Medulla oblongata (tissue), 1 donor: ENCODE measurements around the gene DQX1.
"Not testable (repeated sequence)": the region's sequence is repeated elsewhere in the genome, so short reads cannot be mapped to it uniquely, and the experiment has no call there.

Source experiments
- DNase-seq: peaks from one replicate; pipeline ENCODE4 v3.0.0-alpha.2; 2015; ENCODE audit errors: extremely low spot score

The DQX1 gene

DNA sequence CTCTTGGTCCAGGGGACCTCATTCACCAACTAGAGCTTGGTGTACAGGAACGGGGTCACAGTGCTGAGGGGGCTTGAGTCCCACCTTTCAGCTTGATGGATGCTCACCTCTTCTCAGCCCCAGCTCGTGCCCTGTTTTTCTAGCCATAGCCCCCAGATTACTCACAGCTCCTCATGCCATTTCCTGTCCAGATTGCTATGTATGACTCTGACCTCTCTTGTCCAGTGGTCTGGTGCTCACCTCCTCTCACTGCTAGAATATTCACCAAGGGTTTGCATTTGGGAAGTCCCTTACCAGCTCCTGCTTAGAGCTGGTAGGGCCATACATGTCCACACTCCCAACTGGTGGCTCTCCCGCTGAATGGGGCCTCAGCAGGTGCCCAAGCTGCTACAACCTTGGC lies 32.5 kb downstream of the DQX1 start:
- DNase-seq: no peak

DNA sequence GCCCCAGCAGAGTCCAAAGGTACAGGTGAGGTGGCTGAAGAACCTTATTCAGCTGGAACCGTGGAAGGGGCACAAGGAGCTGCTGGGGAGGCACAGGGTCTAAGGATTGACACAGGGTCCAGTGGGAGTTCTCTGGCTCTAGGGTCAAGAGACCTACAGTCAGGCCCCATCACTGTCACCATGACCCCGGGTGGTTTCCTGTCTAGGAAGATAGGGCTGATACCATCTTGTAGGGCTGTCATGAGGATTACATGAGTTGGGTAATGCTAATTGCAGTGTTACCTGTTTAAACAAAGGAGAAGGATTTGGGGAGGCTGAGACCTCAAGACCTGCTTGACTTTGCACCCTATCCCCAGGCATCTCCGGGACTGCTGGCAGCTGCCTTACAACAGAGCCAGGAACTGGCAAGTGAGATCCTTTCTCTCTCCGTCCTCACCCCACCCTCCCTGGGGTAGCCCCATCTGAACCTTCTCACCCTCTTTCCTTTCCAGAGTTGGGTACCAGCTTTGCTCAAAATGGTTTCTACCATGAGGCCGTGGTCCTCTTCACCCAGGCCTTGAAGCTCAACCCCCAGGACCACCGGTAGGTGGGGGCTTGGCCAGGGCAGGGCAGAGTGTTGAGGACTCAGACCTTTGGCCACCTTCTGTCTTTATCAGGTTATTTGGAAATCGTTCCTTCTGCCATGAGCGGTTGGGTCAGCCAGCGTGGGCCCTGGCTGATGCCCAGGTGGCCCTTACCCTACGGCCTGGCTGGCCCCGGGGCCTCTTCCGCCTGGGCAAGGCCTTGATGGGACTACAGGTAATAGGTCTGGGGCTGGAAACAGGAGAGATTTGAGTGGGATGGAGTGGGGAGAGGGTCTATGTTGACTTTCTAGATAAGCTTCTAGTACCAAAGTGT lies 34.1 kb downstream of the DQX1 start:
- no peak for DNase-seq

- no peak for DNase-seq
Measured at GRCh38 chr2:74489906-74490305, 36.1 kb downstream of the DQX1 start.

DNA sequence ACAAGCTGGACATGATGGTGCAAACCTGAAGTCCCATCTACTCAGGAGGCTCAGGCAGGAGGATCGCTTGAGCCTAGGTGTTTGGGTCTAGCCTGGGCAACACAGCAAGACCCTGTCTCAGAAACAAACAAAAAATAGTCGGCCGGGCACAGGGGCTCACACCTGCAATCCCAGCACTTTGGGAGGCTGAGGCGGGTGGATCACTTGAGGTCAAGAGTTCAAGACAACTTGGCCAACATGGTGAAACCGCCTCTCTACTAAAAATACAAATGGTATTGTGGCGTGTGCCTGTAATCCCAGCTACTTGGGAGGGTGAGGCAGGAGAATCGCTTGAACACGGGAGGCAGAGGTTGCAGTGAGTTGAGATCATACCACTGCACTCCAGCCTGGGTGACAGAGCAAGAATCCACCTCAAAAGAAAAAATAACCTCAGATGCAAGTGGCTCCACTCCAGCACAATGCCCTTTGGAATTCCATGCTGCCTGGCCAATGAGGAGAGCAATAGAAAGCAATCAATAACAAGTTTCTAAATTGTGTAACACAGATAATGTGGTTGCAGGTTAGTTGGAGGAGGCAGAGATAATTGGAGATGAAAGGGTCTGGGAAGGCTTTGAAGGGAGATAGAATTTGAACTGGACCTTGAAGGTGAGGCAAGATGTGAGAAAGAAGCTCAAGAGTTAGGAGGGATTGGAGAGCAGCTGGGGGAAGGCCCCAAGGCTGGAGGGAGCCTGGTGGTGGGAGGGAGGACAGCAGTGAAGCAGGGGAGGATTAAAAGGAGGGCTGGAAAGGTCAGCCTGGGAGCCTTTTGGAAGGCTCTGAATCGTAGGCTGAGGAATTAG lies 37.2 kb downstream of the DQX1 start:
- DNase-seq: no peak

GRCh38 chr2:74486141-74486540 lies 39.9 kb downstream of the DQX1 start:
- DNase-seq: no peak

DNA sequence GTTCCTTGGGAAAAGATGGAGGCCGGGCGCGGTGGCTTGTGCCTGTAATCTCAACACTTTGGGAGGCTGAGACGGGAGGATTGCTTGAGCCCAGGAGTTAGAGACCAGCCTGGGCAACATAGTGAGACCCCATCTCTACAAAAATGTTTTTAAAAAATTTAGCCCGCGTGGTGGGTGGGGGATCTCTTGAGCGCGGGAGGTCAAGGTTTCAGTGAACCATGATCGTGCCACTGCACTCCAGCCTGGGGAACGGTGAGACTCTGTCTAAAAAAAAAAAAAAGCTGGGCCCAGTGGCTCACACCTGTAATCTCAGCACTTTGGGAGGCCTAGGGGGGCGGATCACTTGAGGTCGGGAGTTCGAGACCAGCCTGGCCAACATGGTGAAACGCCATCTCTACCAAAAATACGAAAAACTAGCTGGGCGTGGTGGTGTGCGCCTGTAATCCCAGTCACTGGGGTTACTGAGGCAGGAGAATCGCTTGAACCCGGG lies 42.3 kb downstream of the DQX1 start:
- DNase-seq: not testable (repeated sequence)

DNA sequence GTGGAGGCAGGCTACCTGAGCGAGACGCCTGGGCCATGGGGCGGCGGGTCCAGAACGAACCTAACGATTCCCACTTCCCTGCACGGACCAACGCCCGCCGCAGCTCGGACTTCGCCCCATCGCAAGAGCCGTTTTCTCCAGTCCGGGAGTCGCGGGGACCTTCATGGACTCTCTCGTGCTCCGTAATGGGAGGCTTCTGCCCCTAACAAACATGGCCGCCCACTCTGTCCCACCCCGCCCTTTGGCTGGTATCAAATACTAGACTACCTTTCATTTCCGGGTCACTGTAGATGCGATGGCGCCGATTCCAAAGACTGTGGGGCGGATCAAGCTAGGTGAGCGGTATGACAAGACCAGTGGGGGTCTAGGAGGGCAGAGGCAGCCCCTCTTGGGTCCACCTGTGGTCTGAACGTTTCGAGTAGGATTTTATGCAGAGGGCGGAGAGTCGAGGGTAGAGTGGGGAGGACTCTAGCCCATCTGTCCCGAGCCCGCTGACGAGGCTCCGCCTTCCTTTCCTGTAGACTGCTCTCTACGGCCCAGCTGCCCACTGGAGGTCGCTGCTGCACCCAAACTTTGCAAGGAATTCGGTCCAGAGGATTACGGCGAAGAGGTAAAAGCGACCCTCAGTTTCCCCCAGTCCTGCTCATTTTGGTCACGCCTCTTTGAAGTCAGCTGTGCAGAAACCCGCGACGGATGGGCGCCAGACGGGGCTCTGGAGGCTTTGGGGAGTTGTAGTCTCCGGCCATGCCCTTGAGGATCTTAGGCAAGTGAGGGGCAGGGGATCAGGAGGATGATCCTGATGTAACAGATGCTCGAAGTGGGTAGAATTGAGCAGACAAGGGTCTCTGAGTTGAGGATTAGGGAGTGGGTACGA lies 43.0 kb downstream of the DQX1 start, which contains the start of the genes CCDC142 and TTC31:
CCDC142 (minus strand) TSS at position 198 of the 874 bp plus-strand sequence; CDS start at position 37, 161 bp downstream.
TTC31 (plus strand) TSS at position 281 of the 874 bp plus-strand sequence; CDS start at position 296, 15 bp downstream.
- DNase-seq: peak; percentile 98

- no peak for DNase-seq
Measured at GRCh38 chr2:74481961-74482800, 43.9 kb downstream of the DQX1 start.

GRCh38 chr2:74481431-74481830 lies 44.6 kb downstream of the DQX1 start:
- no peak for DNase-seq

DNA sequence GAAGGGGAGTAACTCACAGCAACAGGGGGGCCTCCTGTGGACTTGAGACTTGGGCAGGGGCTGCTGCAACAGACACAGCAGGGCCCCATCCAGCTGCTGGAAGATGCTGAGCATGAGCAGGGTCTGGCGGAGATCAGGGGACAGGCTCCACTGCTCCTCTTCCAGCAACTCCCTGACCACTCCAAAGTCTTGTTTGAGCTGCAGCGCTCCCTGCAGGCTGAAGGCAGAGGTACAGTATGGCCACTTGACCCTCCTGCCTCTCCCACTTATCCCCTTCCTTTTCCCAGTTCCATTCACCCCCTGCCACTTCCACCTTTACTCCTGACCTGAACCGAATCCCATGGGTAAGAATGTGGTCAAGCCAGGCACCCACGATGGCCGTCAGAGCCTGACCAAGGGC lies 51.1 kb downstream of the DQX1 start:
- DNase-seq: no peak

- no peak for DNase-seq
Measured at GRCh38 chr2:74474481-74474880, 51.5 kb downstream of the DQX1 start.

DNA sequence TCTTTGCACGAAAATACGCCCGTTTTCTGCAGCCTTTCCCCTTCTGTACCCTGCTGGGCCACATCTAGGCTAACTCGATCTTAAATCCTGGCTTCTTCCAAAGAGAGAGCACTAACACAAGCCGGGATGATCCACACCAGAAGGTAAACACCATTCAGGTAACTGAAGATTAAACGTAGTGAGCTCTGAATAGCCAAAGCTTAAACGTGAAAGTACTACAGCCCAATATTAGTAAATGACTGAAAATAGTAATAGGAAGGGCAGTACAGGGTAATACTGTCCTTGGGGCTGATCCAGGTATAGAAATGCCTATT lies 53.1 kb downstream of the DQX1 start:
- no peak for DNase-seq

DNA sequence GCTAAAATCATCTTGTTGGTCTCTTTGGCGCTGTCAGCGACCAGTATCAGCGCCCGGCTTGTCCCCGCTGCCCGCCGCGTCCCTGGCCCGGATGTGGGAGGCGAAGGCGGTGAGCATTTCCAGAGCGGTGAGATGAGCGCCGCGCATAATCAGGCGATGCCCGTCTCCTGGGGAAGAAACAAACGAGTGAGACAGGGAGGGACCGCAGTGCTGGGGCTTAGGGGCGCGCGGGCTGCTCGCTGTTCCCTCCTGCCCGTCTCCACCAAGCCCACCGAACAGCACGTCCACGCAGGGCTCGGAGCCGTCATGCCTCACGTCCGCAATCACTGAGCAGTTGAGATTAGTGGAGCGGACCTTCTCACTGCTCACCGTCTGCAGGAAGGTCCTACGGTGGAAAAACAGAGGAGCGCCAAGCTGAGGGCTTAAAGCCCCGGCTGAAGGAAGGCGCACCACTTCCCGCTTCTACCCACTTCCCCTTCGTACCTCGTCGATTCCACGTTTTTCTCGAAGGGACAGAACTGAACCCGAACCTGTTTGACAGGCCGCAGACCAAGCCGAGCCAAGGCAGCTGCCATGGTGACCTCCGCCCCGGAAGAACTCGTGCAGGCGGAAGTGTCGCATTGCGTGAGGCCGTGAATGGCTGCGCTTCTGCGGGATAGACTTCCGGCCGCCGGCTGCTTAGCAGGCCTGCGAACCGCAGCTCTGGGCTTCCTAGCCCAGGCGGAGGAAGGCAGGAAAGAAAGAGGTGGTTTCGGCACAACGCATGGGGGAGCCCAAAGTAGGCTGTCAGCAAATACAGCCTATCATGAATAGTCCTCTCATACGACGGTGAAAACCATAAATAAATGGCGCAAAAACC lies 53.7 kb downstream of the DQX1 start, which contains the start of gene MRPL53:
MRPL53 (minus strand) TSS at position 595 of the 859 bp plus-strand sequence; CDS start at position 575, 20 bp downstream.
- DNase-seq: peak; percentile 96

DNA sequence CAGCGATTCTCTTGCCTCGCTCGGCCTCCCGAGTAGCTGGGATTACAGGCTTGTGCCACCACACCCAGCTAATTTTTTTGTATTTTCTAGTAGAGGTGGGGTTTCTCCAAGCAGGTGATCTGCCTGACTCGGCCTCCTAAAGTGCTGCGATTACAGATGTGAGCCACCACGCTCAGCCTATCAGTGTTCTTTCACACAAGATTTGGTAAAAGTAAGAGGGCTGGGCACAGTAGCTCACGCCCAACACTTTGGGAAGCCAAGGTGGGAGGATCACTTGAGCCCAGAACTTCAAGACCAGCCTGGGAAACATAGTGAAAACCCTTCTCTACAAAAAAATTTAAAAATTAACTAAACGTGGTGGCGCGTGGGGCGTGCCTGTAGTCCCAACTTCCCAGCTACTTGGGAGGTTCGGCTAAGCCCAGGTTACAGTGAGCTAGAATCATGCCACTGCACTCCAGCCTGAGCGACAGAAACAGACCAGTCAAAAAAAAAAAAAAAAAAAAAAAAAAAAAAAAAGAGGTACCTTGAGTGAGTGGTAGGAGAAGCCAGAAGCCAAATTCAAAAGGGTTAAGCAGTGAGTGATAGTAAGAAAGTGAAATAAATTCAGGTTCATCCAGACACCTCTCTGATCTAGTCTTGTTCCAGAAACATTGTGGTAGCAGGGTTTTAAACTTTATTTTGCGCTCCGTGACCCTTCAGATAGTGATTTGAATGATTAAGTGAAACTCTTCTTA lies 54.5 kb downstream of the DQX1 start:
- no peak for DNase-seq

- DNase-seq: not testable (repeated sequence)
Measured at GRCh38 chr2:74470742-74471141, 55.3 kb downstream of the DQX1 start.
